Activated CD4-positive, alpha-beta T cell treated with anti-CD3 and anti-CD28 coated beads, Interleukin-2, amount 50 U/mL, for 4 hours (primary cell): Measurements from ENCODE around the gene WDR18.
A peak's percentile ranks its signal among the peaks of the same experiment; 100 is the strongest.

ENCODE experiments used
- DNase-seq, 2 experiments: peaks; one replicate each; pipeline ENCODE4 v3.0.0-alpha.2; 2020

Gene WDR18

DNA sequence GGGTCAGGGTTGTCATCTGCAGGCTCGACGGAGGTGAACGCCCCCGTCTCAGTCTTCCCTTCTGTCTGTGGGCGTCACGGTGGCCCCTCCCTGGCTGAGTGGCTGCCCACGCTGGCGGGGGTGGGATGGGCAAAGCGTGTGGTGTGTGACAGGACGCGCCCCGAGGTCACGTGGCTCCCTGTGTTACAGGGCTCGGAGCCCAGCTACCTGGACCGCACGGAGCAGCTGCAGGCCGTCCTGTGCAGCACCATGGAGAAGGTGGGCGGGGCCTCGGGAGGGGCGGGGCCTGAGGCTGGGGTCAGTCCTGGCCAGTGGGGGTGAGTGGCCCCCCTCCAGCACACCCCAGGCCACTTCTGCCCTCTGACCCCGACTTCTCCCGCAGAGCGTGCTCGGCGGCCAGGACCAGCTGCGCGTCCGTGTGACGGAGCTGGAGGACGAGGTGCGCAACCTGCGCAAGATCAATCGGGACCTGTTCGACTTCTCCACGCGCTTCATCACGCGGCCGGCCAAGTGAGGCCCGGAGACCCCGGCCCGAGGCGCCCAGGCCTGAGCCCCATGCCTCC, 9.8 kb downstream of the WDR18 start:
- DNase-seq, result no peak

DNA sequence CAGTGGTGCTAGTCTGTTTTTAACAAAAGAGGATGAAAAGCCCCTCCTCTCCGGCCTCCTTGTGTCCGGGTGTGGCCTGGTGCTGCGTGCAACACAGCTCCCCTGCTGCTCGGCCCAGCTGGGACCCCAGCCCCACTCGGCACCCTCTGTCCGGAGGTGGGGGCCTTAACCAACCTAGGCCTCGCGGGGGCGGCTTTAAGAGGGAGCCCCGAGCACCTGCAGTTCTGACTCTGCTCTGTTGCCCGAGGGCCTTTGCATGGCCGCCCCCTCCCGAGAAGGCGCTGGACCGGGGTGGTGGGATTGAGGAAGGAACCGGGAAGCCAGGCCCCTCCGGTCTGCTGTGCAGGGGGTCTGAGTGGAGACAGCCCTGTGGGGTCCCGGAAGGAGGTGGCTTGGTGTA, 10.4 kb downstream of the WDR18 start:
- no peak for DNase-seq

DNA sequence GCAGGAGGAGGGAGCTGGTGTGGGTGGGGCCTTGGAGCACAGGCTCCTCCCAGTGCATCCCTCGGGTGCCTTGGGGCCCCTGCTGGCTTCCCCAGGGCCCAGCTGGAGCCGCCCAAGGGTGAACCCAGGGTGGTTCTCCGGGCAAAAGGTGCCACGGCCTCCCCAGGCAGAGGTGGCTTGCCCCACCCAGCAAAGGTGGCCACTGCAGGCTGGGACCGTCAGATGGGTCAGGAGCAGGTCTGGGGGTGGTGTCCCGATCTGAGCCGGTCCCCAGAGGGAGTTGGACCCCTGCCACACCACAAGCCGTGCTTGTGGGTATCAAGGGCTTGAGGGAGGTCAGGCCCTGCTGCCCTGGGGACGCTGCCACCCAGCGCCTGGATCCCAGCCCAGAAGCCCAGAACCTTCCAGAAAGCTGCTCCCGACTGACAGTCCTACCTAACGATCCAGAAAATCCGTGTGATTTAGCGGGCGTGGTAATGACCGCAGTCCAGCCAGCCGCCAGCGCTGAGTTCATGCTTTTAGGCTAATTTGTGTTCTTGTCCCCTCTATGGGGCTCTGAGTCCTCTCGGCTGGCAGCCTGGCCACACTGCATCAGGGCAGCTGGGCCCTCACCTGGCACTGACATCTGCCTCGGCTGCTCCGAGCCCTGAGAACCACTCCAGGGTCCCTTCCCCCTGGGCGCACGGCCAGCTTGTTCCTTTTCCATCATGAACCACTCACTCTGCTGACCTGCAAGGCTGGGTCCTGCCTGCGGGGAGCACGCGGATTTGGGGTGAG, 11.1 kb downstream of the WDR18 start:
- no peak for DNase-seq

DNA sequence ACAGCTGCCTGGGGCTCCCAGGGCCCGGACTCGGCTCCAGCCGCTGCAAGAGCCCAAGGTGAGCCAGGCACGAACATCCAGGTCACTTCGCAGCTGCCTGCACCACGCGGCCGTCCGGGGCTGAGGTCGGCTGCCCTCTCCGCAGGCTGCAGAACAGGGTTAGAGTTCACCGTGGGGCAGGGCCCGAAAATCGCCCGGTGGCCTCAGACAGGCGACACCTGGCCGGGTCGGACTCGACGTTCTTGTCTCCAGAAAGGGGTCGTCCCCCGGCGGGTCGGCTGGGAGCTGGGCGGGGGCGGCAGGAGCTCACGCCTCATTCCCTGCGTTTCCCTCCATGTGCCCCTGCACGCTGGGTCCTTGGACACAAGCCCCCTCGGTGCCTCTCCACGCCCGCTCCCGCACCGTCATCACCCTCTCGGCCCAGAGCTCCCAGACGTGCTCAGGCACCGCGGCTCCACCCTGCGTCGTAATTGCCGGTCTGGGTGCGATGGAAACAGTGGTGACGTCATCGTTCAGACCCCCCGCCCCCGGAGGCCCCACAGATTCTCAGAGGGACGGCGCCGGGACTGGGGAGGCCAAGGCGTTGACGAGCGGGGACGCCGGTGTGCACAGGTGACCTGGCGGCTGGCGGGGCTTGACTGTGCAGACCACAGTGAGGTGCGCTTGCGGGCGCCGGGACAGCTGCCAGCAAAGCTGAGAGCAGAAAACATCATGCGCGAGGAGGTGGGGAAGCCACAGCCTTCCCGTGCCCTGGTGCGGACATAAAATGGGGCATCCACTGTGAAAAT, 12.1 kb downstream of the WDR18 start:
- peak; percentile 73 to 74 for DNase-seq

DNA sequence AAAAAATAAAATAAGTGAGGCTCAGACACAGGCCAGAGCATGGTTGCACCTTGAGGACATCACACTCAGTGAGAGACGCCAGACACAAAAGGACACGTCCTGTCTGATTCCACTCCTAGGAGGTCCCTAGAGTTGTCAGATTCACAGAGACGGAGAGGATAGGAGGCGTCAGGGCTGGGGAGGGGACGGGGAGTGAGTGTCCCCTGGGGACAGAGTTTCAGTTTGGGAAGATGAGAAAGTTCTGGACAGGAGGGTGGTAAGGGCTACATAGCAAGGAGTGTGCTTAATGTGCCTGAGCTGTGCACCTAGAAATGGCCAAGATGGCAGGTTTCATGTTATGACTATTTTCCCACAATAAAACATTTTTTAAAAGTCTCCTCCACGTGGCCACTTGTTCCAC, 13.9 kb downstream of the WDR18 start:
- DNase-seq, result no peak

DNA sequence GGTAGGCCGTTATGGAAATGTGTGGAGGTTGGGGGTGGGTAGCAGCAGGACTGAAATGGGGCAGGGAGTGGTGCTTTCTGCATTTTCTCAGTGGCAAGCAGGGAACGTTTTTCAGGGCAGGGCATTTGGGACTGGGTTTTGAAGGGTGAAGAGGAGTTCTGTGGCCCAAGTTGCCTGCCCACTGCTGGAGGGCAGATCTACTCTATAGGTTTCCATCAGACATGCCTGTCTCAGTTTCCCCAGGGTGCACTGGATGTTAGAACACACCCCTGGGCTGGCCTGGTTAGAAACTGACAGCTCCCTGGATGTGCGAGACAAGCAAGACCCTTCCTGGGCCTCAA, 15.2 kb downstream of the WDR18 start:
- no peak for DNase-seq

DNA sequence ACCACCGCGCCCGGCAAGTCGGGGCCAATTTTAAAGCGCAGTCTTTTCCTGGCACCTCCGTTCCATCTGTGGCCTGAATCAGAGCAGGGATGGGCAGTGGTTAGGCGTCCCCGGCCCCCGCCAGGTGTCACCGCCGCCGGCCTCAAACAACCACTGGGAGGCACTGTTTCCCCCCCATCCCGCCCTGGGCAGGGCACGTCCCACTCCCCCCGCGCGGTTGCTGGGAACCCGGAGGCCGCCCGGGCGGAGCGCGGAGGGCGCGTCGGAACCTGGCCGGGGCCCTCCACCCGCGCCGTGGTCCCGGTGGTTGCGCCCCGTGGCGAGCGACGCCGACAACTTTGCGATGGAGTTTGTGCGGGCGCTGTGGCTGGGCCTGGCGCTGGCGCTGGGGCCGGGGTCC, 15.9 kb downstream of the WDR18 start, which contains the start of gene GRIN3B:
Gene GRIN3B (plus strand): TSS at position 325 of the 400 bp plus-strand sequence. CDS start 19 bp downstream, at position 344.
- DNase-seq, result peak; percentile 50 to 61

DNA sequence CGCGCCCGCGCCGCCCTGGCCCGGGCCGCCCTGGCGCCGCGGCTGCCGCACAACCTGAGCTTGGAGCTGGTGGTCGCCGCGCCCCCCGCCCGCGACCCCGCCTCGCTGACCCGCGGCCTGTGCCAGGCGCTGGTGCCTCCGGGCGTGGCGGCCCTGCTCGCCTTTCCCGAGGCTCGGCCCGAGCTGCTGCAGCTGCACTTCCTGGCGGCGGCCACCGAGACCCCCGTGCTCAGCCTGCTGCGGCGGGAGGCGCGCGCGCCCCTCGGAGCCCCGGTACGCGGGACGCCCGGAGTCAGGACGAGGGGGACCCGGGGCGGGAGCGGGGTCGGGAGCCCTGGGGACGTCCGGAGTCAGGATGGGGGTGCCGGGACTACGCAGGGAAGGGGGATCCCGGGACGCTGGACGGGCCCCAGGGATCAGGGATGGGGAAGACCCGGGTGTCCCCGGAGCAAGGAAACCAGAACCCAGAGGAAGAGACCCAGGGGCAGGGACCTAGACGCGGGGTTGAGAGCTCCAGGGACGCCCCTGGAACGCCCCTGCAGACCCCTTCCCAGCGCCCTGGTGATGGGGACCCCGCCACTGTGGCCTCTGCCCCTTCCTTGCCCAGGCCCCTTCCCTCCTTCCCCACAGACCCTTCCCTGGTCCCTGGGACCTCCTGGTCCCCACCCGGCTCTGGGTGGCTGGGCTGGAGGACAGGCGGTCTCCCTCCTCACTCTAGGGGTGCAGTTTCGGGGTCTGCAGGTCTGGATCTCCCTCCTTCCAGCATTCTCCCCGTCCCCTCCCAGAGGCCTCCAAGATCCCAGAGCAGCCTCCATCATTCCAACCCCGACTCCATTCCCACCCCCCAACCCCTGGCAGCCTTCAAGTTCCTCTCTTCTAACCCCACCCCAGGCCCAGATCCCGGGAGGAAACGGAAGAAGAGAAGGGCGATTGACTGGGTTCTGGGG, 16.7 kb downstream of the WDR18 start:
- no peak for DNase-seq

DNA sequence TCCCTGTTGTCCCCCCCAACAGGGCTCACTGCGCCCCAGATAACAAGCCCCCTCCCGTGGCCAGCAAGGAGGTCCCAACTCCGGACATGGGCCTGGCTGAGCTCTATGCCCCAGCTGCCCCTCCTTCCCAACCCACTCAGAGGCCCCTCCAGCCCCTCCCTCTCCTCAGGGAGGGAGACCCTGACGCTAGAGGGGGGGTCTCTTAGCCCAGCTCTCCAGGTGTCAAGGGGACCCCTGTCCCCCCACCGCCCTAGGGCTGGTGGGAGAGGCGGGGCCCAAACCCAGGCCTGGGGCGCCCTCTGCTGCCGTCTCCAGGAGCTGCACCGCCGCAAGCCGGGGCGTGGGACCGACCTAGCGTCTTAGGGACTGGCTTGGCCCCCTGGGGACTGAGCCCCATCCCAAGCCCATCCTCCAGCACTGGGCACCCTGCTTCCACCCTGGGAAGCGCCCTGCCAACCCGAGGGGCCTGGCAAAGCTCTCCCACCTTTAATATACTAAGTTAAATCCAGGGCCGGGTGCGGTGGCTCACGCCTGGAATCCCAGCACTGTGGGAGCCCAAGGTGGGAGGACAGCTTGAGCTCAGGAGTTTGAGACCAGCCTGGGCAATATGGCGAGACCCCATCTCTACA, 17.5 kb downstream of the WDR18 start:
- DNase-seq, result peak; percentile 59 to 66

DNA sequence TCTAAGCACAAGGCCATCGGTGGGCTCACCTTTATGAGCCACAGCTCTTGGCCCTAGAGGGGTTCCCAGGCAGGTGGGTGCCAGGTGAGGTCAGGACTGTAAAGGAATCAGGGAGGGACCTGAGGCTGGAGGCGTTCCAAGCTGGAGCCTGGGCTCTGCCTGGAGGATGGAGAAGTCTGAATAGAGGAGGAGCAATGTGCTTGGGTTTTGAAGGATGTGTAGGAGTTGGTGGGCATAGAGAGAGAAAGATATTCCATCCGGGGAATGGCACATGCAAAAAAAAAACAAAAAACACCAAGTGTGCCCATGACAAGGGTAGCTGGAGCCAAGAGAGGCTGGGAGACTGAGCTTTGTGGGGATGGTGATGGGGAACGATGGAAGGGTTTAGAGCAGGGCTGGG, 18.5 kb downstream of the WDR18 start:
- no peak for DNase-seq

DNA sequence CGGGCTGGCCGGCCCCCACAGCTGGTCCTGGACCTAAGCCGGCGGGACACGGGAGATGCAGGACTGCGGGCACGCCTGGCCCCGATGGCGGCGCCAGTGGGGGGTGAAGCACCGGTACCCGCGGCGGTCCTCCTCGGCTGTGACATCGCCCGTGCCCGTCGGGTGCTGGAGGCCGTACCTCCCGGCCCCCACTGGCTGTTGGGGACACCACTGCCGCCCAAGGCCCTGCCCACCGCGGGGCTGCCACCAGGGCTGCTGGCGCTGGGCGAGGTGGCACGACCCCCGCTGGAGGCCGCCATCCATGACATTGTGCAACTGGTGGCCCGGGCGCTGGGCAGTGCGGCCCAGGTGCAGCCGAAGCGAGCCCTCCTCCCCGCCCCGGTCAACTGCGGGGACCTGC, 19.1 kb downstream of the WDR18 start:
- no peak for DNase-seq

DNA sequence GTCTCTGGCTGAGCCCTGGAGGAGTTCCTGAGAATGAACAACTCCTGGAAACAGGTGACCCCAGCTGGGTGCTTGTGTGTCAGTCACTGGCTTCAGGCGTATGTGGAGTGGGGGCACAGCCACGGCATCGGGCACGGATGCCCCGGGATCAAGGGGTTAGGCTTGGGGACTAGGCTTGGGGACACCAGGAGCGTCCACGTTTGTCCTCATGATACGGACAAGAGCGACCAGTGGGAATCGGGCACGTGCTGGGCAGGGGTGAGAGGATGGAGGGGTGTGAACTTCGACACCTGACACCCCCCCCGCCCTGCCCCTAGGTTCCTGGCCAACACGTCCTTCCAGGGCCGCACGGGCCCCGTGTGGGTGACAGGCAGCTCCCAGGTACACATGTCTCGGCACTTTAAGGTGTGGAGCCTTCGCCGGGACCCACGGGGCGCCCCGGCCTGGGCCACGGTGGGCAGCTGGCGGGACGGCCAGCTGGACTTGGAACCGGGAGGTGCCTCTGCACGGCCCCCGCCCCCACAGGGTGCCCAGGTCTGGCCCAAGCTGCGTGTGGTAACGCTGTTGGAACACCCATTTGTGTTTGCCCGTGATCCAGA, 20.2 kb downstream of the WDR18 start:
- no peak for DNase-seq

DNA sequence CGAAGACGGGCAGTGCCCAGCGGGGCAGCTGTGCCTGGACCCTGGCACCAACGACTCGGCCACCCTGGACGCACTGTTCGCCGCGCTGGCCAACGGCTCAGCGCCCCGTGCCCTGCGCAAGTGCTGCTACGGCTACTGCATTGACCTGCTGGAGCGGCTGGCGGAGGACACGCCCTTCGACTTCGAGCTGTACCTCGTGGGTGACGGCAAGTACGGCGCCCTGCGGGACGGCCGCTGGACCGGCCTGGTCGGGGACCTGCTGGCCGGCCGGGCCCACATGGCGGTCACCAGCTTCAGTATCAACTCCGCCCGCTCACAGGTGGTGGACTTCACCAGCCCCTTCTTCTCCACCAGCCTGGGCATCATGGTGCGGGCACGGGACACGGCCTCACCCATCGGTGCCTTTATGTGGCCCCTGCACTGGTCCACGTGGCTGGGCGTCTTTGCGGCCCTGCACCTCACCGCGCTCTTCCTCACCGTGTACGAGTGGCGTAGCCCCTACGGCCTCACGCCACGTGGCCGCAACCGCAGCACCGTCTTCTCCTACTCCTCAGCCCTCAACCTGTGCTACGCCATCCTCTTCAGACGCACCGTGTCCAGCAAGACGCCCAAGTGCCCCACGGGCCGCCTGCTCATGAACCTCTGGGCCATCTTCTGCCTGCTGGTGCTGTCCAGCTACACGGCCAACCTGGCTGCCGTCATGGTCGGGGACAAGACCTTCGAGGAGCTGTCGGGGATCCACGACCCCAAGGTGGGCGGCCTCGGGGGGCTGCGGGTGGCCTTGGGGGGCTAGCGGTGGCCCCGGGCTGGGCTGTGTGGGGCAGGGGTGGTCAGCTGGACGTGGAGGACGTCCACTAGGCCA, 20.9 kb downstream of the WDR18 start:
- no peak for DNase-seq

DNA sequence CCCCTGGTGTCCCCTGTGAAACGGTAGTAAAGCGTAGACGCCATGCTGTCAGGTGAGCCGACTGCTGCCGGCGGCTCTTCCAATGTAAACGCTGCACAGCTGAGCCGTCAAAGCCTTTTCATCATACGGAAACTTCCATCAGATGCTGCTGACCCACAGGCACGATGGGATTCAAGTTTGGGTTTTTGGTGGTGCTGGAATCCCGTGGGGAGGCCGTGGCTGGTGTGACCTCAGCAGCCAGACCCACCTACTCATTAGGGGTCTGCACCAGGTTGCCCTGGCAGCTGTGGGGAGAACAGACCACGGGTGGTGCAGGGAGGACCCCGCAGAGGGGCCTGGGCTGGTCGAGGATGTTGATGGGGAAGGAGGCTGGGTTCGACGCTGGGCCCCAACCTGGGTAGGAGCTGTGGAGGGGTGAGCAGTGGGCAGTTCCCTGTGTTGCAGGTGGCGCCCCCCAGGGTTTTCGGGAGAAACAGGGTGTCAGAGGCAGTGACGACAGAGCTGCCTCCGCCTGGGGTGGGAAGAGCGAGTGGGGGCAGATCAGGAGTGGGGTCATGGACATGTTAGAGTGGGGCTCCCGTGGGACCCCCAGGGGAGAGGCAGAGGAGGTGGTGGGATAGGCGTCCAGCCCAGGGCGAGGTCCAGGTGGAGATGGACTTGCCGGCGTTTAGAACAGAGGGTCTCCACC, 22.7 kb downstream of the WDR18 start:
- DNase-seq, result no peak

DNA sequence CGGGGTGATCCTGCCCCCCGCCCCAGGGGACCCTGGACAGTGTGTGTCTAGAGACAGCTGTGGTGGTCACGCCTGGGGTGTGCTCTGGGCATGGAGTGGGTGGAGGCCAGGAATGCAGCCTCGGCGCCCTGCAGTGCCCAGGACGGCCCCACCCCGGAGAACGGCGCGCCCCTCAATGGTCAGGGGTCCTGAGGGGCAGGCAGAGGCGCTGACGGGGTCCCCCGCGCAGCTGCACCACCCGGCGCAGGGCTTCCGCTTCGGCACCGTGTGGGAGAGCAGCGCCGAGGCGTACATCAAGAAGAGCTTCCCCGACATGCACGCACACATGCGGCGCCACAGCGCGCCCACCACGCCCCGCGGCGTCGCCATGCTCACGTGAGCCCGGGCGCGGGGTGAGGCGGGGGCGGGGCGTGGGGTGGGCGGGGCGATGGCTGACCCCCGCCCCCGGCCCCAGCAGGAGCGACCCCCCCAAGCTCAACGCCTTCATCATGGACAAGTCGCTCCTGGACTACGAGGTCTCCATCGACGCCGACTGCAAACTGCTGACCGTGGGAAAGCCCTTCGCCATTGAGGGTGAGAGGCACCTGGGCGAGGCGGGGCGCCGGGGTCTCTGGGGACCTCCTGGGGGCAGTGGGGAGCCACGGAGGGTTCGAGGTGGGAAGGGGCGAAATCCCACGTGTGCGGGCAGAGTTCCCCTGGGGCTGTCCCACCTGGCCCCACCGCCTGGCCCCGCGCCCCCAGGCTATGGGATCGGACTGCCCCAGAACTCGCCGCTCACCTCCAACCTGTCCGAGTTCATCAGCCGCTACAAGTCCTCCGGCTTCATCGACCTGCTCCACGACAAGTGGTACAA, 23.5 kb downstream of the WDR18 start:
- DNase-seq, result no peak

DNA sequence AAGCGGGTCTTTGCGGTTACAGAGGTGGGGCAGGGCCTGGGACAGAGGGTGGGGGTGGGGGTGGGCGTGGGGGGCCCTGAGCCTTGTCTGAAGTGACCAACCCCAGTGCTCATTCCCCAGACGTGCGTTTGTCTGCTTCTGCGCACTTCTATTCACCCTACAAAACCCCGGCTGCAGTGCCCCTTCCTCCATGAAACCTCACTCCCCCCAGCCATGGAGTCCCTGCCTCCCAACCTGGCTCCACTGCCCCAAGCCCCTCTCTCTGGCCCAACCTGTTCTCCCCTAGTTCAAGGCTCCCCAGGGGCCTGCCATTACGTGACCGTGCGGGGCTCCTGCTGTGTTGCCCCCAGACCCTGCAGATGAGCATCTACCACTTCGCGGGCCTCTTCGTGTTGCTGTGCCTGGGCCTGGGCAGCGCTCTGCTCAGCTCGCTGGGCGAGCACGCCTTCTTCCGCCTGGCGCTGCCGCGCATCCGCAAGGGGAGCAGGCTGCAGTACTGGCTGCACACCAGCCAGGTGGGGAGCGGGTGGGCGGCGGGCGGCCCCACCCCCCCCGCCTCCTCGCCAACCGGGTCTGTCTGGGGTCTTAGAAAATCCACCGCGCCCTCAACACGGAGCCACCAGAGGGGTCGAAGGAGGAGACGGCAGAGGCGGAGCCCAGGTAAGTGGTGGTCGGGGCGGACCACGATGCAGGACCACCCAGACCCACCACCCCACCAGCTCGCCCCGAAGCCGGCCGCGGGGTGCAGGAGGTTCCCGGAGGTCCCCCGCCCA, 24.3 kb downstream of the WDR18 start:
- DNase-seq, result no peak

DNA sequence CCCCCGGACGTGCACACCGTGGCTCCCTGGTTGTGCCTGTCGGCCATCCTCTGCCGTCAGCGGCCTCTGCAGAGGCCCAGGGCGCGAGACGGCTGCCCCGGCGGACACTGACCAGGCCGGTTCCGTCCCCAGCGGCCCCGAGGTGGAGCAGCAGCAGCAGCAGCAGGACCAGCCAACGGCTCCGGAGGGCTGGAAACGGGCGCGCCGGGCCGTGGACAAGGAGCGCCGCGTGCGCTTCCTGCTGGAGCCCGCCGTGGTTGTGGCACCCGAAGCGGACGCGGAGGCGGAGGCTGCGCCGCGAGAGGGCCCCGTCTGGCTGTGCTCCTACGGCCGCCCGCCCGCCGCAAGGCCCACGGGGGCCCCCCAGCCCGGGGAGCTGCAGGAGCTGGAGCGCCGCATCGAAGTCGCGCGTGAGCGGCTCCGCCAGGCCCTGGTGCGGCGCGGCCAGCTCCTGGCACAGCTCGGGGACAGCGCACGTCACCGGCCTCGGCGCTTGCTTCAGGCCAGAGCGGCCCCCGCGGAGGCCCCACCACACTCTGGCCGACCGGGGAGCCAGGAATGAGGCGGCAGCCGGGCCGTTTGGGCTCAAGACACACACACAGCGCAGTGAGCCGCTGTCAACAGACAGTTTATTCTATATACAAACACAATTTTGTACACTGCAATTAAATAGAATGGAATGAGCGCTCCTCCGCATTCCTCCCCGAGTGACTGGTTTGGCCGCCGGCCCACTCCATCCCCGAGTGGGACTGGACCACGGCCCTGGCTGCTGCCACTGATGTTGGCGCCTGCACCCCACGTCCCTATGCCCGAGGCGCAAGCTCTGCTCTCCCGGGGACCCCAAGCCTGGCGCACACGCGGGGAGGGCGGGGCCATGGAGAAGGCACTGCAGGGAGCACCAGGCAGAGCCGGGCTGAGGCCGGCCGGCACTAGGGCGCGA, 25.2 kb downstream of the WDR18 start:
- no peak for DNase-seq
